AG08395 (cell line): ENCODE data around the gene FAM177A1.
"Not testable (repeated sequence)": the region's sequence is repeated elsewhere in the genome, so short reads cannot be mapped to it uniquely, and the experiment has no call there.

ENCODE experiments used
- DNase-seq: peaks from one replicate; pipeline ENCODE4 v3.0.0; 2012; ENCODE audit warnings: mixed read lengths, low spot score

The FAM177A1 gene

GRCh38 chr14:35061113-35061791 lies 15.2 kb downstream of the FAM177A1 start:
- DNase-seq: not testable (repeated sequence)

- DNase-seq: not testable (repeated sequence)
Observed at GRCh38 chr14:35065731-35066130, 19.7 kb downstream of the FAM177A1 start.

GRCh38 chr14:35068238-35069012 lies 22.4 kb downstream of the FAM177A1 start:
- no peak for DNase-seq

GRCh38 chr14:35072226-35072625 lies 26.2 kb downstream of the FAM177A1 start:
- no peak for DNase-seq

GRCh38 chr14:35073486-35073885 lies 27.4 kb downstream of the FAM177A1 start:
- DNase-seq: no peak

DNA sequence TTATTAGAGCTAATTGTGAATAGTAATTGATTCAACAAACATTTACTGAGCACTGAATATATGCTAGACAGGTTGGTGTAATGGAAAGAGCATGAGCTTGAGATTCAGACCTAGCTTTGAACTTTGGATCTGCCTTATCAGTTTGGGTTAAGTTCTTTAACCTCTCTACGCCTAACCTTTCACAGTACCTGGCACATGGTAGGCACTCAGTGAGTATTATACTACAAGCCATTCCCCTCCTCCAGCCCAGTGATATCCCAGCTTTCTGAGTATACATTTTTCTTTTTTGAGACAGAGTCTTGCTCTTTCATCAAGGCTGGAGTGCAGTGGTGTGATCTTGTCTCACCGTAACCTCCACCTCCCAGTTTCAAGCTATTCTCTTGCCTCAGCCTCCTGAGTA lies 32.0 kb downstream of the FAM177A1 start:
- DNase-seq: no peak

DNA sequence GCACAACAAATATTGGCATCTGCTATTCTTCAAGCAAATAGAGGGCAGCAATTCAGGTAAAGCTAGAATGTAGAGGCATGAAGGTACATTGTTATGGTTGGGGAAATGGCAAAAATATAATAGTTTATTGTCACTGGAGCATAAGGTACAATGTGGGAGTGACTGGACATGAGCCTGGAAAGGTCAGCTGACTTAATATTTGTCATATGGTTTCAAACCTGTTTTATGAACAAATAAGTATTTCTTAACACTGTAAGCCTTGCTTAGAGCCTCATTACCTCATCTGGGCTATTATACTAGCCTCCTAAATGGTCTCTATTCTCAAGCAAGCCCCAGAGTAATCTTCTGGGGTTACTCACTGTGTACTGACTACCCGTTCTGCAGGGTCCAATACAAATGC lies 33.7 kb downstream of the FAM177A1 start:
- DNase-seq: no peak

DNA sequence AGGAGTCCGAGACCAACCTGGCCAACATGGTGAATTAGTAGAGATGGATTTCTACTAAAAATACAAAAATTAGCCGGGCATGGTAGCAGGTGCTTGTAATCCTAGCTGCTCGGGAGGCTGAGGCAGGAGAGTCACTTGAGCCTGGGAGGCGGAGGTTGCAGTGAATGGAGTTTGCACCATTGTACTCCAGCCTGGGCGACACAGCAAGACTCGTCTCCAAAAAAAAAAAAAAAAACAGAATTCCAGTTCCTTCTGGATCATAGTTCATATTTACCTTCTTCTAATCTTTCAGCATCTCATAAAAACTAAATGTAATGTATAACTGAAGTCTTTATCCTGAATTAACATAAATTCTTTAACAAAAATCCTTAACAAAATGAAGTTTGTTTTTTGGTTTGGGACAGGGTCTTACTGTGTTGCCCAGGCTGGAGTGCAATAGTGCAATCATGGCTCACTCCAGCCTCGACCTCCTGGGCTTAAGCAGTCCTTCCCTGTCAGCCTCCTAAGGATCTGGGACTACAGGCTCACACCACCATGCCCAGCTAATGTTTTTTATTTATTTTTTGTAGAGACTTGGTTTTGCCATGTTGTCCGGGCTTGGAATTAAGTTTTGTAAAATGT lies 37.6 kb downstream of the FAM177A1 start:
- no peak for DNase-seq

DNA sequence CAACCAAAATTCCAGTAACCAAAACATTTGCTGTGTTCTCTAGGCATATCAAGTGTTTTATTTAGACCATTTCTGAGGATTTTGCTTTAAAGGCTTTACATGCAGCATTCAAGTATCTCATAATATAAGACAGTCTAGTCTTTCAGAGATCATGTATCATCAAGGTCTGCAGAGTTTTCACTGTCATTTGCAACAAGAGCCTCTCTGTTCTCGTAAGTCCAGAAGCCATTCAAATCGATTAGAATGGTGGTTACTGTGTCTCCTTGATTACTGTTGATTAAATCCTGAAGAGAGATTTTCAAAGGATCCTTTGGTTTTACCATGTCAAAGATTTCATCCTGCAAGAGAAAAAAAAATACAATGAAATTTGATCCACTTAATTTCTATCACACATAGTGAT lies 39.4 kb downstream of the FAM177A1 start:
- no peak for DNase-seq

GRCh38 chr14:35088514-35088913 lies 42.4 kb downstream of the FAM177A1 start:
- no peak for DNase-seq

DNA sequence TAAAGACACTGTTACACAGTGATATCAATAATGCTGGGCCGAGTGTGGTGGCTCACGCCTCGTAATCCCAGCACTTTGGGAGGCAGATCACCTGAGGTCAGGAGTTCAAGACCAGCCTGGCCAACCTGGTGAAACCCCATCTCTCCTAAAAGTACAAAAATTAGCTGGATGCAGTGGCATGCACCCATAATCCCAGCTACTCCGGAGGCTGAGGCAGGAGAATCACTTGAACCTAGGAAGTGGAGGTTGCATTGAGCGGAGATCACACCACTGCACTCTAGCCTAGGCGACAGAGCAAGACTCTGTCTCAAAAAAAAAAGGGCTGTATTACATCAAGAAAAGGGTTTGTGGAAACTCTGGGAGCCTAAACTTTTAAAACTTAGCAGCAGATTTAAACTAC lies 48.6 kb downstream of the FAM177A1 start:
- not testable (repeated sequence) for DNase-seq

DNA sequence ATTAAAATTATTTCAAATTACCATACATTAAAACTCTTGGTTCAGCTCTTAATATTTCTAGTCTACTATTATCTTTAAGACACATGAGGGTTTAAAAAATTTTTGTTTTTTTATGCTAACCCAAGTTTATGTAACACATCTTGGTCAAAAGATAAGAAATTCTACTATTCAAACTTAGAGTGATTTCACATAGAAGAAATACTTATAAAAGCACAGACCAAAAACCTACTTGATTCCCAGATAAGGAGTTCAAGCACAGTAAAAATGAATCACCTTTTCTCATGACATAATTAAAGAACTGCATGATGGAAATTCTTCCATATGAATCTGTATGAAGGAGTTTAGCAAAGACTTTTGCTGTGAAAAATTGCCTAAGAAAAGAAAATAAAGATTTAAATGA lies 61.8 kb downstream of the FAM177A1 start:
- DNase-seq: no peak

DNA sequence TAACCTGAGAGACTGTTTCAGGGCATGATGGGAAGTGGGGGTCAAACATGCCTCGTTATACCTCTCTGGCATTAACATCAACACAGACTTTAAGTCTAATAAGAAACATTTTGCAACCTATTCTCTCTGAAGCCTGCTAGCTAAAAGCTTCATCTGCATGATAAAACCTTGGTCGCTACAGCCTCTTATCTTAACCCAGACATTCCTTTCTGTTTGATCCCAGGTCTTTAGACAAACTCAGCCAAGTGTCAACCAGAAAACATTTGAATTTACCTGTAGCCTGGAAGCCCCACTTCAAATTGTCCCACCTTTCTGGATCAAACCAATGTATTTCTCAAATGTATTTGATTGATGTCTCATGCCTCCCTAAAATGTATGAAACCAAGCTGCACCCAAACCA lies 66.6 kb downstream of the FAM177A1 start:
- no peak for DNase-seq

GRCh38 chr14:35113308-35113950 lies 67.4 kb downstream of the FAM177A1 start:
- DNase-seq: no peak

GRCh38 chr14:35114036-35114435 lies 68.0 kb downstream of the FAM177A1 start:
- no peak for DNase-seq

- DNase-seq: no peak
Observed at GRCh38 chr14:35116242-35116641, 70.2 kb downstream of the FAM177A1 start.

GRCh38 chr14:35117112-35117511 lies 71.0 kb downstream of the FAM177A1 start:
- DNase-seq: no peak

- no peak for DNase-seq
Observed at GRCh38 chr14:35121026-35121886, 75.2 kb downstream of the FAM177A1 start.

DNA sequence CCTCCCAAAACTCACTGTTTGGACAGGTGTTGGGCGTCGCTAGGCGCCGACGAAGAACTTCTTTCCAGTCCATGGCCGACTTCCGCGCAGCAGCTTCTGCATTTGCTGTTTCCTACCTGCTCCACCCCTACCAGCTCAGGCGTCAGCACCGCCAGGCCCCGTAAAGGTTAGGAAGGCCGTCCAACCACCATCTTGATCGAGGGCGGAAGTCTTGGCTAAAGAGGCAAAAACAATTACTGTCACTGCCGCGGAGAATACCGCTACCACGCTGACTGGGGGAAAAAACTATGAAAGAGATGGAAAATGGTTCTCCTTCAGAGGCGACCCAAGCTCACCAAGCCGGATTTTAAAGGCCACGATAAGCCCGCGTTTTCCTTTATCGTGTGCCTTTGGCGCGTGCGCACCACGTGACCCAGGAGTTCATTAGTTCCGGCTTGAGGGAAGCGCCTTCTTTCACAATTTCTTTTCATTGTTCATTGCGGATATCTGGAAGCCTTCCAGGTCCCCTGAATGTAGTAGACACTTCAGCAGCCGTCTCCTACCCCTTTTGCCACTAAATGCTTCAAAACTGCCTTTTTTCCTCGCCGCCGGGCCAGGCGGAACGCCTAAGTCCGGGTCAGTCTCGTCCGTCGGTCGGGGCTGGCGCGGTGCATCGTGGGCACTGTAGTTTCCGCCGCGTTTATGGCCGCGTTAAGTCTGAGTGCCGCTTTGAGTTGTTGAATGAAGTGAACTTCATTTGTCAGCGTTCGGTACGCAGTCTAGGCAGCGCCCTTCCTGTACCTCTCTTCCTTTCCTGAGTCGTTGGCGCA lies 76.0 kb downstream of the FAM177A1 start, which contains the start of the genes PPP2R3C and PRORP:
Gene PPP2R3C, minus strand, starts transcription at position 104 of the 809 bp plus-strand sequence. Its CDS starts 31 bp downstream, at position 73.
Gene PRORP, plus strand, starts transcription at position 666 of the 809 bp plus-strand sequence. CDS start 694 bp downstream, outside the sequence.
- DNase-seq: peak; percentile 87

GRCh38 chr14:35122696-35123387 lies 76.8 kb downstream of the FAM177A1 start:
- peak; percentile 47 for DNase-seq
